Calu3 (cell line): Measurements from ENCODE around the gene COBLL1. TPM values are rescaled to one million over a fixed set of nuclear protein-coding genes. Genes with fewer than 3 reads are reported as not detected.

Experiments
- BruUV-seq: library from RNA; stranded (reverse); fragments of 400-500 nt; replicated peaks from 2 replicates; lab custom pipeline; 2021; lab: Mats Ljungman, UMichigan
- CTCF ChIA-PET: fragments of 300-600 bp; sonication (Branson Sonifier 250); formaldehyde crosslinking; loops from one replicate; lab custom pipeline; 2022; ENCODE audit warnings: antibody characterized with exemption; lab: Charles Lee
- DNase-seq: peaks from one replicate; pipeline ENCODE4 v3.0.0; 2022
- H3K27ac Mint-ChIP-seq: one replicate; pipeline ENCODE4 v1.8.0; 2022; ENCODE audit warnings: mixed read lengths; ENCODE audit not compliant: unreplicated experiment
- H3K27me3 Mint-ChIP-seq: one replicate; pipeline ENCODE4 v1.8.0; 2022; ENCODE audit warnings: mixed read lengths; ENCODE audit not compliant: unreplicated experiment
- H3K36me3 Mint-ChIP-seq: one replicate; pipeline ENCODE4 v1.8.0; 2022; ENCODE audit warnings: mild to moderate bottlenecking, moderate library complexity, mixed read lengths; ENCODE audit not compliant: insufficient read depth, unreplicated experiment
- H3K4me1 Mint-ChIP-seq: one replicate; pipeline ENCODE4 v1.8.0; 2022; ENCODE audit warnings: mild to moderate bottlenecking, low read depth, mixed read lengths; ENCODE audit not compliant: unreplicated experiment
- H3K4me3 Mint-ChIP-seq: one replicate; pipeline ENCODE4 v1.8.0; 2022; ENCODE audit warnings: mild to moderate bottlenecking, low read depth, moderate library complexity, mixed read lengths; ENCODE audit not compliant: unreplicated experiment
- H3K9me3 Mint-ChIP-seq: one replicate; pipeline ENCODE4 v1.8.0; 2022; ENCODE audit warnings: low read depth, mixed read lengths; ENCODE audit not compliant: unreplicated experiment
- CTCF ChIP-seq: fragments of 200-600 bp; IDR thresholded peaks from one replicate; pipeline ENCODE4 v1.8.0; 2022; ENCODE audit warnings: antibody characterized with exemption; ENCODE audit not compliant: unreplicated experiment
- intact Hi-C: fragments of 100-400 bp; cut with micrococcal nuclease; formaldehyde crosslinking; loops from one replicate; pipeline ENCODE4 v1.10.0; 2022; ENCODE audit not compliant: unreplicated experiment
- total RNA-seq: library from RNA; stranded (reverse); gene quantifications from 2 replicates; pipeline ENCODE4 v1.2.3, GENCODE V29; 2022

The COBLL1 gene
- total RNA-seq, 1 experiment from 2014 or later: 44.9 TPM

GRCh38 chr2:164887434-164888144 lies 46.0 kb upstream of the COBLL1 start:
- no peak overlapping the region for H3K4me3 Mint-ChIP-seq
- DNase-seq: no peak
- no peaks in the 10 kb centered on the region for H3K36me3 Mint-ChIP-seq
- no peak for TF ChIP-seq CTCF
- H3K27me3 Mint-ChIP-seq: no peaks in the 10 kb centered on the region
- intact Hi-C loops: no loop called here
- no peak overlapping the region for H3K27ac Mint-ChIP-seq
- no peaks in the 10 kb centered on the region for H3K4me1 Mint-ChIP-seq
- H3K9me3 Mint-ChIP-seq: no peaks in the 10 kb centered on the region
- CTCF ChIA-PET: no interaction called here
- BruUV-seq: no TSS peak

GRCh38 chr2:164882276-164882675 lies 40.7 kb upstream of the COBLL1 start:
- no peak for TF ChIP-seq CTCF
- CTCF ChIA-PET: no interaction called here
- intact Hi-C loops: no loop called here
- Mint-ChIP-seq H3K27ac (no peak overlapping the region), H3K4me3 (no peak overlapping the region), H3K4me1 (no peaks in the 10 kb centered on the region), H3K36me3 (no peaks in the 10 kb centered on the region), H3K9me3 (no peaks in the 10 kb centered on the region), H3K27me3 (no peaks in the 10 kb centered on the region)
- DNase-seq: no peak
- BruUV-seq: no TSS peak

GRCh38 chr2:164881524-164881923 lies 39.9 kb upstream of the COBLL1 start:
- no peaks in the 10 kb centered on the region for H3K27me3 Mint-ChIP-seq
- H3K36me3 Mint-ChIP-seq: no peaks in the 10 kb centered on the region
- intact Hi-C loops: no loop called here
- H3K4me3 Mint-ChIP-seq: no peak overlapping the region
- TF ChIP-seq CTCF: no peak
- no TSS peak for BruUV-seq
- no peaks in the 10 kb centered on the region for H3K4me1 Mint-ChIP-seq
- no peaks in the 10 kb centered on the region for H3K9me3 Mint-ChIP-seq
- DNase-seq: no peak
- H3K27ac Mint-ChIP-seq: no peak overlapping the region
- CTCF ChIA-PET: no interaction called here

- DNase-seq: no peak
- intact Hi-C loops: no loop called here
- H3K27me3 Mint-ChIP-seq: no peaks in the 10 kb centered on the region
- no peaks in the 10 kb centered on the region for H3K4me1 Mint-ChIP-seq
- no peaks in the 10 kb centered on the region for H3K9me3 Mint-ChIP-seq
- H3K27ac Mint-ChIP-seq: no peak overlapping the region
- H3K36me3 Mint-ChIP-seq: no peaks in the 10 kb centered on the region
- no peak for TF ChIP-seq CTCF
- no TSS peak for BruUV-seq
- no peak overlapping the region for H3K4me3 Mint-ChIP-seq
- CTCF ChIA-PET: no interaction called here
Measured at GRCh38 chr2:164879901-164880535, 38.4 kb upstream of the COBLL1 start.
